HEK293 (cell line): ENCODE results near the gene TK2.

ENCODE experiments used
- RBAK ChIP-seq: fragments of 450-650 bp; formaldehyde crosslinking; IDR thresholded peaks from 2 replicates; pipeline ENCODE4 v1.5.1; 2016; ENCODE audit warnings: missing biosample characterization, missing genetic modification characterization
- TCF7L2 ChIP-seq: IDR thresholded peaks from 2 replicates; pipeline ENCODE4 v1.6.1; 2011; ENCODE audit warnings: low read depth, mild to moderate bottlenecking, inconsistent platforms, low read length, moderate library complexity, borderline replicate concordance
- YY1 ChIP-seq: fragments of 450-650 bp; formaldehyde crosslinking; IDR thresholded peaks from 2 replicates; pipeline ENCODE4 v1.5.1; 2018; ENCODE audit warnings: missing biosample characterization, missing genetic modification characterization
- ZBTB1 ChIP-seq: fragments of 450-650 bp; formaldehyde crosslinking; IDR thresholded peaks from 2 replicates; pipeline ENCODE4 v1.5.1; 2016; ENCODE audit warnings: missing biosample characterization, missing genetic modification characterization
- ZBTB8A ChIP-seq: fragments of 450-650 bp; formaldehyde crosslinking; IDR thresholded peaks from 2 replicates; pipeline ENCODE4 v1.5.1; 2016; ENCODE audit warnings: missing biosample characterization, missing genetic modification characterization
- ZNF133 ChIP-seq: fragments of 450-650 bp; formaldehyde crosslinking; IDR thresholded peaks from 2 replicates; pipeline ENCODE4 v1.5.1; 2016; ENCODE audit warnings: missing biosample characterization, missing genetic modification characterization
- ZNF138 ChIP-seq: fragments of 450-650 bp; formaldehyde crosslinking; IDR thresholded peaks from 2 replicates; pipeline ENCODE4 v1.5.1; 2016; ENCODE audit warnings: missing biosample characterization, missing genetic modification characterization, borderline replicate concordance
- ZNF184 ChIP-seq: fragments of 450-650 bp; IDR thresholded peaks from 2 replicates; pipeline ENCODE4 v1.5.1; 2018; ENCODE audit warnings: missing biosample characterization, mild to moderate bottlenecking, missing genetic modification characterization
- ZNF221 ChIP-seq: fragments of 450-650 bp; formaldehyde crosslinking; IDR thresholded peaks from 2 replicates; pipeline ENCODE4 v1.5.1; 2017; ENCODE audit warnings: missing biosample characterization, missing genetic modification characterization, borderline replicate concordance
- TF ChIP-seq, protein P1 (sequence below): fragments of 450-650 bp; formaldehyde crosslinking; IDR thresholded peaks from 2 replicates; pipeline ENCODE4 v1.5.1; 2016; ENCODE audit warnings: missing biosample characterization, missing genetic modification characterization
- TF ChIP-seq, protein P2 (sequence below): fragments of 450-650 bp; formaldehyde crosslinking; IDR thresholded peaks from 2 replicates; pipeline ENCODE4 v1.5.1; 2016; ENCODE audit warnings: missing biosample characterization, missing genetic modification characterization
- TF ChIP-seq, protein P3 (sequence below): fragments of 450-650 bp; formaldehyde crosslinking; IDR thresholded peaks from 2 replicates; pipeline ENCODE4 v1.5.1; 2016; ENCODE audit warnings: missing biosample characterization, missing genetic modification characterization

DNA sequence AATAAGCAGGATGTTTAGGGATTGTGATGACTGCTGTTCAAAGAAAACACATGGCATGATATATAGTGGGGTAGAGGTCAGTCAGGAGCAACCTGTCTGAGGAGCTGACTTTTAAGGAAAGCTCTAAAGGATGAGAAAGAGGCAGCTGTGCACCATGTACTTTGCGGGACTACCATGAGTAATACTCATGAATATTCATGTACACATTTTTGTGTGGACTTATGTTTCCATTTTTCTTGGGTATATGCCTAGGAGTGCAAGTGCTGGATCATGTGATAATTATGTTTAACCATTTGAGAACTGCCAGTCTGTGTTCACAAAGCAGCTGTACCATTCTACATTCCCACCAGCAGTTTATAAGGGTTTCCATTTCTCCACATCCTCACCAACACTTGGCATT, 87.0 kb downstream of the TK2 start:
- TF ChIP-seq ZBTB1 (tag by site-specific recombination) (no peak), ZNF184 (tag by site-specific recombination) (no peak), ZNF221 (tag by site-specific recombination) (no peak), YY1 (tag by site-specific recombination) (no peak), TCF7L2 (no peak), RBAK (no peak), ZNF138 (no peak), ZBTB8A (no peak), ZNF133 (no peak)
- TF ChIP-seq, protein P1, sequence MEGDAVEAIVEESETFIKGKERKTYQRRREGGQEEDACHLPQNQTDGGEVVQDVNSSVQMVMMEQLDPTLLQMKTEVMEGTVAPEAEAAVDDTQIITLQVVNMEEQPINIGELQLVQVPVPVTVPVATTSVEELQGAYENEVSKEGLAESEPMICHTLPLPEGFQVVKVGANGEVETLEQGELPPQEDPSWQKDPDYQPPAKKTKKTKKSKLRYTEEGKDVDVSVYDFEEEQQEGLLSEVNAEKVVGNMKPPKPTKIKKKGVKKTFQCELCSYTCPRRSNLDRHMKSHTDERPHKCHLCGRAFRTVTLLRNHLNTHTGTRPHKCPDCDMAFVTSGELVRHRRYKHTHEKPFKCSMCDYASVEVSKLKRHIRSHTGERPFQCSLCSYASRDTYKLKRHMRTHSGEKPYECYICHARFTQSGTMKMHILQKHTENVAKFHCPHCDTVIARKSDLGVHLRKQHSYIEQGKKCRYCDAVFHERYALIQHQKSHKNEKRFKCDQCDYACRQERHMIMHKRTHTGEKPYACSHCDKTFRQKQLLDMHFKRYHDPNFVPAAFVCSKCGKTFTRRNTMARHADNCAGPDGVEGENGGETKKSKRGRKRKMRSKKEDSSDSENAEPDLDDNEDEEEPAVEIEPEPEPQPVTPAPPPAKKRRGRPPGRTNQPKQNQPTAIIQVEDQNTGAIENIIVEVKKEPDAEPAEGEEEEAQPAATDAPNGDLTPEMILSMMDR (tag by site-specific recombination), result no peak
- TF ChIP-seq, protein P2, sequence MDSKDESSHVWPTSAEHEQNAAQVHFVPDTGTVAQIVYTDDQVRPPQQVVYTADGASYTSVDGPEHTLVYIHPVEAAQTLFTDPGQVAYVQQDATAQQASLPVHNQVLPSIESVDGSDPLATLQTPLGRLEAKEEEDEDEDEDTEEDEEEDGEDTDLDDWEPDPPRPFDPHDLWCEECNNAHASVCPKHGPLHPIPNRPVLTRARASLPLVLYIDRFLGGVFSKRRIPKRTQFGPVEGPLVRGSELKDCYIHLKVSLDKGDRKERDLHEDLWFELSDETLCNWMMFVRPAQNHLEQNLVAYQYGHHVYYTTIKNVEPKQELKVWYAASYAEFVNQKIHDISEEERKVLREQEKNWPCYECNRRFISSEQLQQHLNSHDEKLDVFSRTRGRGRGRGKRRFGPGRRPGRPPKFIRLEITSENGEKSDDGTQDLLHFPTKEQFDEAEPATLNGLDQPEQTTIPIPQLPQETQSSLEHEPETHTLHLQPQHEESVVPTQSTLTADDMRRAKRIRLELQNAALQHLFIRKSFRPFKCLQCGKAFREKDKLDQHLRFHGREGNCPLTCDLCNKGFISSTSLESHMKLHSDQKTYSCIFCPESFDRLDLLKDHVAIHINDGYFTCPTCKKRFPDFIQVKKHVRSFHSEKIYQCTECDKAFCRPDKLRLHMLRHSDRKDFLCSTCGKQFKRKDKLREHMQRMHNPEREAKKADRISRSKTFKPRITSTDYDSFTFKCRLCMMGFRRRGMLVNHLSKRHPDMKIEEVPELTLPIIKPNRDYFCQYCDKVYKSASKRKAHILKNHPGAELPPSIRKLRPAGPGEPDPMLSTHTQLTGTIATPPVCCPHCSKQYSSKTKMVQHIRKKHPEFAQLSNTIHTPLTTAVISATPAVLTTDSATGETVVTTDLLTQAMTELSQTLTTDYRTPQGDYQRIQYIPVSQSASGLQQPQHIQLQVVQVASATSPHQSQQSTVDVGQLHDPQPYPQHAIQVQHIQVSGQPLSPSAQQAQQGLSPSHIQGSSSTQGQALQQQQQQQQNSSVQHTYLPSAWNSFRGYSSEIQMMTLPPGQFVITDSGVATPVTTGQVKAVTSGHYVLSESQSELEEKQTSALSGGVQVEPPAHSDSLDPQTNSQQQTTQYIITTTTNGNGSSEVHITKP, result no peak
- TF ChIP-seq, protein P3, sequence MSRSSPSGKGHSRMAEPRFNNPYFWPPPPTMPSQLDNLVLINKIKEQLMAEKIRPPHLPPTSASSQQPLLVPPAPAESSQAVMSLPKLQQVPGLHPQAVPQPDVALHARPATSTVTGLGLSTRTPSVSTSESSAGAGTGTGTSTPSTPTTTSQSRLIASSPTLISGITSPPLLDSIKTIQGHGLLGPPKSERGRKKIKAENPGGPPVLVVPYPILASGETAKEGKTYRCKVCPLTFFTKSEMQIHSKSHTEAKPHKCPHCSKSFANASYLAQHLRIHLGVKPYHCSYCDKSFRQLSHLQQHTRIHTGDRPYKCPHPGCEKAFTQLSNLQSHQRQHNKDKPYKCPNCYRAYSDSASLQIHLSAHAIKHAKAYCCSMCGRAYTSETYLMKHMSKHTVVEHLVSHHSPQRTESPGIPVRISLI, result no peak
